ENCODE measurements around the gene DST.

Gene DST

DNA sequence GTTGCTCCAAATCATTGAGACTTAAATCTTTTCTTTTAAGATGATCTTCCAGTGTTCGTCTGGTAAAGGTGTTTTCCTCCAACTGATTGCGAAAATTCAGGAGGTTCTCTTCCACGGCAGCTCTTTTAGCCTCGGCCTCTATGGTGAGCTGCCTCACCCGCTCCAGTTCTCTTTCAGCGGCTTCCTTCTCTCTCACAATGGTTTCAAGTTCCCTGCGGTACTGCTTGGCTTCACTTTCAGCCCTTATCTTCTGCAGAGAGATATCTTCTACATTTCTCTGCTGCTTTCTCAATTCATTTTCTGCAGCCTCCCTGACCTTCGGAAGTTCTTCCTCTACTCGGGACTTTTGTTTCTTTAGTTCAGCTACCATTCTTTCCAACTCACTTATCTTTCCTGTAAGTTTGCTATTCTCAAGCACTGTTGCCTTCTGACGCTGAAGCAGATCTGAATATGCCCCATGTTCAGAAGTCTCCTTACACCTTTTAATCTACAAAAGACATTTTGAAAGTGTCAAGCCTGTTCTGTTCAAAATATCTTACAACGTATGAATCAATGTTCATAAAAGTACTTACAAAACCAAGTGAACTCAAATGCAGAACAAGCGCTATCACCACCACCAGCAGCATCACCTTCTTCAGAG lies 22.3 kb downstream of the DST start:
- DNase-seq: no peak

- no peak for DNase-seq
Observed at GRCh38 chr6:56618050-56618449, 24.6 kb downstream of the DST start.

GRCh38 chr6:56616967-56617366 lies 25.7 kb downstream of the DST start:
- DNase-seq: no peak

DNA sequence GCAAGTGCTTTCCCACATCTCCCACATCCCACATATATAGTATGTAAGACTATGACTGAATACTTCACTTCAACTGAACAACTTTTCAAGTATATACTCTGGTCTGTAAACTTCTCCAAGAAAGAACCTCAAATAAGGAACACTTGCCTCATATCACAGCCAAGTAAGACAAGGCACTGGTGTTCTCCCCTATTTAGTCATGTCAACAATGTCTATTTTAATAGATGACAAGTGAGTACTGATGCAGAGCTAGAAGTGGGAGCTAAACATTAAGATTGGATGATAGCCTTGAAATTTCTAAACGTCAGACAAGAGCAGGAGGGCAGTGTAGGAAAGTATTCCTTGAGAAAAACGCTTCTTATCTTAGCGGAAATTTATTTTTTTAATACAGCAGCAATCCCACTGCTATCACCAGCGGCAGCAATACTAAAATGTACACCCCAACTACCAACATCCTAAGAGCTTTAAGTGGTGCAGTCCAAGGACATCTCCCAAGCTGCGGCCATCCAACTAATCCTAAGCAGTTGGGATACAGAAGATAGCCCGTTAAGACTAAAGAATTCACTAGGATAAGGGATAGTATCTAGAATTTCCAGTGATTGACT lies 29.3 kb downstream of the DST start:
- no peak for DNase-seq

DNA sequence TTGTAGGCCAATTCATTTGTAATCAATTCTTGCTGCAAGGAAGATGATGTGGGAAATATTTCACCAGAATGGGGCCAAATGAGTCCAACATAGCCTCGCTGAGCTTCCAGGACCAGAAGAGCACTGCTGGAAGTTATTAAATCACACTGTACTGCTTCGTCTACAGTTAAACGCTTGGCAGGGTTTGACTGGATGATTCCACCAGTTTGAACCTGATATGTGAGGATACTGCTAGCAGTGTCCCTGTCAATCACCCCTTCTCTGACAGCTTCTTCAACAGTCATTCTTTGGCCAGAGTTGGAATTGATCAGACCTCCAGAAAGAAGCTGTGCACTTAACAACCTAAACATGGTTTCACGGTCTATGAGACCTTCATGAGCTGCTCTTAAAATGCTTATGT lies 34.4 kb downstream of the DST start:
- DNase-seq: no peak

- DNase-seq: no peak
Observed at GRCh38 chr6:56607111-56607752, 35.5 kb downstream of the DST start.

DNA sequence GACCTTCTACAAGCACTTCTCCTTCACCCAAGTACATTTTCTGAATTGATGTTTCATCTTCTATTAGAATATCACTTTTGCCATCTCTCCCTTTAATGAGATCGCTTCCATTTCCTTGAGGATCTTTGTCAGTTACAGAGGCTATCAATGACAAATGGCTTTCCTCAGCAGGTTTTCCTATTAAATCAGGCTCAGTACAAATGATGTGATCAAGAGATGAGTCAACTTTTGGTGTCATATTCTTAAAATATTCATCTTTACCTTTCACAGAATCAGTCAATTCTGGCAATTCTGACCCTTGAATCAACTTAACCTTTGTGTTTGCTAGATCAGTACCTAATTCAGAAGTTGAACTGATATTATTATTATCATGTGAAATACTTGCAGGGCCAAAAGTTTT lies 37.3 kb downstream of the DST start:
- DNase-seq: no peak

DNA sequence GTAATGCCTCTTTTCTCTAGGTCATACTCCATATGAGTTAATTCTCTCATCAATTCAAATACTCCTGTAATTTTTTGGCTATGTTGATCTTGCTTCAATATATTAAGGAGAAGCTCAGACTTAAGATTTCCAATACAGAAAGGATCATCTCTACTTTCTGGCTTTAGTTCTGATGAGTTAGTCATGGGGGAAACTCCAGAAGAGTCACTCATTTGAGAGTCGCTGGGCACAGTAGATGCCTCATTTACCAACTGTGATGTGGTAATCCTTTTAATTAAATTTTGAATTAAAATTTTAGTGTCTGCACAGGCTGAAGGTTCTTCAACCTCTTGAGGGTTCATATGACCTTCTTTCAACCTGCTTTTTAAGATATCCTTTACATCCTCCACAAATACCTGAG lies 38.5 kb downstream of the DST start:
- no peak for DNase-seq

GRCh38 chr6:56601390-56601789 lies 41.3 kb downstream of the DST start:
- no peak for DNase-seq

DNA sequence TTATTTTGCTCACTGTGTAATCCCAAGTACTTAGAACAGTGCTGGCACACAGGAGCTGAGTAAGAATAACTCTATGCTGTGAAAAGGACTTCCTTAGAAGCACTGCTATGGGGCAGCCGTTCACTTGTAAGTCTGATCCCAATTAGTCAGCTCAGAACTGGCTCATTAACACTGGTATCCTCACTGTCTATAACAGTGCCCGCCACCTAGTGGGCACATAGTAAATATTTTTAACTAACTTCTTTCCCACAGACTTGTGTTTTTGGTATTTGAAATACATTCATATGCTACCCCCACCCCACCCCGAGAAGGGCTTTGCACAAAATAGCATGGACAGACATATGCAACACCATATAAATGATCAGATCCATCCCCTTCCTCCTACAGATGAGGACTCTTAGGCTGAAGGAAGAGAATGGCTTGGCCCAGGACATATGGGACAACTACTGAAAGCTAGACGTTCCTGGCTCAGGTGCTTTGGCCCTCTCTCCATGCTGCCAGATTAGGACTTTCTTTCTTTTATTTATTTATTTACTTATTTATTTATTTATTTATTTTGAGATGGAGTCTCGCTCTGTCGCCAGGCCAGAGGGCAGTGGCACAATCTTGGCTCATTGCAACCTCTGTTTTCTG lies 47.1 kb downstream of the DST start:
- peak; percentile 9 for DNase-seq

DNA sequence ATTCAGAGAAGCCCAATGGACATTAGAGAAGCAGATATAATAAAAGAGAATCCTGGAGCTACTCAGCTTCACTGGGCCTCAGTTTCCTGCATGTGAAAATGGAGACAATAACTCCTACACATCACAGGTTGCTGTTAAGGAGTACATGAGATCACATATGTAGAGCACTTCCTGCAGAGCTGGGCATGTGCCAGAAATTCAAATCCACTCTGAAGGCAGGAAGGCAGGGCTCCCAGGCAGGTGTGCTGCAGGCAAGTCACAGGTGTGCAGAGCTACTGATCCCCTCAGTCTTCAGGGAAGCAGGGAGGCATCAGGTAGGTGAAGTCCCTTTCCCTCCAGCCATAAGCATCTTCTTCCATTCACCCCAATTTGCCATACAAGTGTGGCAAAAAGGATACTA lies 48.0 kb downstream of the DST start:
- DNase-seq: no peak

DNA sequence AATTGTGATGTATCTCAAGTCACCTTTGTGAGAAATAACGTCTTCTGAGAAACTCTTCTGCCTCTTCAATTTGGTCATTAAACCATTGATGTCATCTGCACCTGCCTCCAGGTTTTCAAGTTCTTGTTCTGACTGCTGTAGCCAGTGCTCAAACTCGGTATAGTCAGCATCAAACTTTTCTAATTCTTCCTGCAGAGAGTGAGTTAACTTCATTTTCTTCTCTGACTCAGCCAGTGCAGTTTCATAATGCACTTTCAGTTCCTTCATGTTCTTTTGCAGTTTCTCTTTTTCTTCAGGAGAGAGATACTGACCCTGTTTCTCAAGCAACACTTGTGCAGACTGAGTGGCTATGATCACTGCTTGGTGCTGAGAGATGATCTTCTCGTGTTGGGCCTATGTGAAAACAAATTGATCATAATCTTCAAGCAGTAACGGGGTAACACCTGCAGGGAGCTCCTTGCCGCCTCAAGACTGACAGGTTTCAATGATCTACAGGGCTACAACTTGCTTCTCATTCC lies 48.8 kb downstream of the DST start:
- no peak for DNase-seq

GRCh38 chr6:56582236-56582635 lies 60.5 kb downstream of the DST start:
- no peak for DNase-seq

DNA sequence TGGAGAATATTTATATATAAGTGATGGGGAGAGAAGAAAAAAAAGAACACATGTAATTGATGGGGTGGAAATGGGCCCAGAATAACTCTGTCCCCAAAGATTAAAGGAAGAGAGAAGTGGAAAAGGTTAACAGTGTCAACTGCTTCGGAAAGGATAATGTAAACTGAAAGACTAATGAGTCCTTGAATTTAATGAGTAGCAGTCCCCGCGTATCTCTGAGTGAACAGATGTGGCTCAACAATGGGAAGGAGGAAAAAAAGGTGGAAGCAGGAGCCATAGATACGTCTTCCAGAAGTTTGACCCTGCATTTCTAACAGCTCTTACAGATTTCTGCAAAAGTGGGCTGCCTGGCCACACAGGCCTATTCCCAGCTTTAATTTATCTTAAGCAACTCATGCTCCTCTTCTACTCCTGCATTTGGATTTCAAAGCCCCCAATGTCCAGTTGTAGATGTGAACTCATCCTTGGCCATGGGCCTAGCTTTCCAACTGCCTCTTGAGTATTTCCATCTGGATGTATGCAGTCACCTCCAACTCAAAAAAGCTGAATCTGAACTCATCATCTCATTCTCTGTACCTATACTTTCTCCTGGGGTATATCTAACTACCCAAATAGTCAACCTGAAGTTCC lies 61.3 kb downstream of the DST start:
- DNase-seq: no peak

DNA sequence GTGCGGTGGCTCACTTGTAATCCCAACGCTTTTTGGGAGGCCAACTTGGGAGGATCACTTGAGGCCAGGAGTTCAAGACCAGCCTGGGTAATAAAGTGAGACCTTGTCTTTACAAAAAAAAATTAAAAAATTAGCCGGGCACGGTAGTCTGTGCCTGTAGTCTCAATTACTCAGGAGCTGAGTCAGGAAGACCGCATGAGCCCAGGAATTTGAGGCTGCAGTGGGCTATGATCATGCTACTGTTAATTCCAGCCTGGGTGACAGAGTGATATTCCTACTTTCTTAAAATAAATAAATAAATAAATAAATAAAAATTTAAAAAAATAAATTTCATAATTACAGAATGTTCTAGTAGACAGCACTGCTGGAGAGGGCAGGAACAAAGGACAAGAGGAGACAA lies 62.4 kb downstream of the DST start:
- DNase-seq: no peak

GRCh38 chr6:56579155-56579851 lies 63.4 kb downstream of the DST start:
- no peak for DNase-seq

DNA sequence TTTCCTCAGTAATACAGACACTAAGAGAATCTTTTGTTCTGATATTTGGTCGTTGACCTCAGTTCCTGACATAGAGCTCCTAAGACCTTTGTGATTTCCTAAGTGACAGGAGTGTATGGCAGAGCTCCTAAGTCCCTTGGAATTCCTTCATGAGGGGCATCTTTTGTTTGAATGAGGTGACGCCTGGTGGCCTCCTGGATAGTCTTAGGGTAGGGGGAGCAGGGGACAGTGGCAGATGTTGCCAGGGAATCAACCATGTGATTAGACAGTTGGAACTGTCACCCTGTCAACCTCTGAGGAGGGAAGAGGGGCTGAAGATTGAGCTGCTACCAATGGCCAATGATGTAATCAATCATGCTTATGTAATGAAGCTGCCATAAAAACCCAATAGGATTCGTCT lies 67.0 kb downstream of the DST start:
- no peak for DNase-seq

- no peak for DNase-seq
Observed at GRCh38 chr6:56574292-56574691, 68.4 kb downstream of the DST start.

DNA sequence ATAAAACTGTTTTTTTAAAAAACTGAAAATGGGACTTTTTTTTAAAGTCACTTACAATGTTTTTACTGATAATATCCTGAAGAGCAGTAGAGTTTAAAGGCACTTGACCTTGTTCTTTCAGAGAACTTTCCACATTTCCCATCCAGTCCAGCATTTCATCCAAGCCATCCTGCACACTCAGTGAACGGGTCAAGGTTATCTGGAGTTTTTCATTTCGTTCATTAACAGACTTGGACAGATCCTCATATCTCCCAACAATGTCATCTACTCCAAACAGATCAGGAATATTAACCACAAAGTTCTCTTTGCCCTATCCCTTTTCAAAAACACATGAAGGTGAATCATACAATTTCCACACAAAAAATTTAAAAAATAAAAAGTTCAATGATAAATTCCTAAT lies 69.1 kb downstream of the DST start:
- DNase-seq: no peak

DNA sequence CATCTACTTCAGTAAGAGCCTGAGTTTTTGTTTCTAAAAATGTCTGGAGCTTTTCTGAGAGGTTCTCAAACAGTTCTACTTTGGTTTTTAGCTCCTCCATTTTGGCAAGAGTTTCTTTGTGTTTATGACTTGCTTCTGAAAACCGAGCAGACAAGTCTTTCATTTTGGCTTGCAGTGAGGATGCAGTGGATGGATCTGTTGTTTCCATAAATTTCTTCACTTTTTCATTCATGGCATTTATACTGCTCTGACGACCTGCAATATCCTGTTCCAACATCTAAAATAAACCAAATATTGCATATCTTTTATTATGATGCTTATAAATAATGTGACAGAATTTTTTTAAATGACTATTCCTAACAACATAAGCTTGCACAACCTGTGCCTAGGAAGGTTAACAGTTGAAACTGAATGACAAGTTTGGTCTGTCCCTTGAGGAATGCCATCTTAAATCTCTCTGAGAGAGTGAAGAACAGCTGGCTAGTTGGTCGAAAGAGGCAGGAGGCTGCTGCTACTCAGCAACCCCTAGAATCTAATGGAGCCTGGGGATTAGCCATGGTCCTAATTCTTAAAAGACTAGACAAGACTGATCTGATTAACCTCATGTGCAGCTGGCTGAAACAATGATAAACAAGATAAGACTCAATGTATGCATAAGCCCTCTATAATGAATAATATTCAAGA lies 69.8 kb downstream of the DST start:
- DNase-seq: no peak

GRCh38 chr6:56571605-56572004 lies 71.1 kb downstream of the DST start:
- no peak for DNase-seq

Data from activated CD4-positive, alpha-beta T cell treated with anti-CD3 and anti-CD28 coated beads, Interleukin-2, amount 50 U/mL, for 1 hour (primary cell).